ENCODE data around the gene EFCAB8. TPM values are rescaled to one million over a fixed set of nuclear protein-coding genes. Genes with fewer than 3 reads are reported as not detected.

The EFCAB8 gene
- total and polyA plus RNA-seq, 4 donors = 0.25 TPM; not detected in 3

DNA sequence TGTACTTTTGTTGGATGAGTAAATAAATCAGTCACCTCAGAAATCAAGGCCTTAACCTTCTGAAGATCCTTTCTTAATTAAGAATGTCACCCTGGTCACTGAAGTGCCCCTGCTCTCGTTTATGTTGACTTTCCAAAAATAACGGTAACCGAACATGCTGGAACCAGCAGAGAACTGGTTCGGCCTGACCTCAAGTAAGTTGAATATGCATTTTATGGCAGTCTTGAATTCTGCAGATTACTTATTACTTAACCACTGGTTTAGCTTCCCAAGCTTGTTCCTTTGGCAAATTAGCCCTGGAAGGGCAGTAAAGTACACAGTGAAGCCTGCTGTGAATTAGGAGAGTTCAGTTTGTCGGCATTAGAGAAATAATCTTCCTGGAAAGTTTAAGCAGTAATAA, 26.7 kb upstream of the EFCAB8 start:
- H3K27ac ChIP-seq (ENCODE audit: low read depth in 1 of 2, low read length in 2 of 2) = no peak overlapping the region
- H3K4me3 ChIP-seq (ENCODE audit: low read depth in 1 of 3, low read length in 3 of 3) = no peak overlapping the region
- peaks cover 7 to 30% (median 16%) of the 10 kb centered on the region in 4 donors for H3K36me3 ChIP-seq (ENCODE audit: control insufficient read depth in 4 of 4, insufficient read depth in 3 of 4, low read depth in 1 of 4, low read length in 3 of 4)
- H3K9ac ChIP-seq (ENCODE audit: low read depth in 1 of 2, low read length in 2 of 2) = no peak overlapping the region
- DNase-seq (ENCODE audit: low spot score) = no peak
- TF ChIP-seq, protein P1, sequence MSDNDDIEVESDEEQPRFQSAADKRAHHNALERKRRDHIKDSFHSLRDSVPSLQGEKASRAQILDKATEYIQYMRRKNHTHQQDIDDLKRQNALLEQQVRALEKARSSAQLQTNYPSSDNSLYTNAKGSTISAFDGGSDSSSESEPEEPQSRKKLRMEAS (IDR thresholded peaks at IDR 0.05) = no peak
- TF ChIP-seq, protein P2, sequence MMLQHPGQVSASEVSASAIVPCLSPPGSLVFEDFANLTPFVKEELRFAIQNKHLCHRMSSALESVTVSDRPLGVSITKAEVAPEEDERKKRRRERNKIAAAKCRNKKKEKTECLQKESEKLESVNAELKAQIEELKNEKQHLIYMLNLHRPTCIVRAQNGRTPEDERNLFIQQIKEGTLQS (IDR thresholded peaks at IDR 0.05) = no peak
- TF ChIP-seq RAD21 (IDR thresholded peaks at IDR 0.05) (no peak), FOXA1 (IDR thresholded peaks at IDR 0.05) (no peak), YY1 (IDR thresholded peaks at IDR 0.05) (no peak), FOXA2 (IDR thresholded peaks at IDR 0.05) (no peak), JUND (IDR thresholded peaks at IDR 0.05) (no peak), NR2F2 (IDR thresholded peaks at IDR 0.05) (no peak), HNF4G (IDR thresholded peaks at IDR 0.05) (no peak), GABPA (IDR thresholded peaks at IDR 0.05 in 1 of 2, conservative IDR thresholded peaks at IDR 0.05 in 1 of 2) (no peak)
- TF ChIP-seq, protein P3, sequence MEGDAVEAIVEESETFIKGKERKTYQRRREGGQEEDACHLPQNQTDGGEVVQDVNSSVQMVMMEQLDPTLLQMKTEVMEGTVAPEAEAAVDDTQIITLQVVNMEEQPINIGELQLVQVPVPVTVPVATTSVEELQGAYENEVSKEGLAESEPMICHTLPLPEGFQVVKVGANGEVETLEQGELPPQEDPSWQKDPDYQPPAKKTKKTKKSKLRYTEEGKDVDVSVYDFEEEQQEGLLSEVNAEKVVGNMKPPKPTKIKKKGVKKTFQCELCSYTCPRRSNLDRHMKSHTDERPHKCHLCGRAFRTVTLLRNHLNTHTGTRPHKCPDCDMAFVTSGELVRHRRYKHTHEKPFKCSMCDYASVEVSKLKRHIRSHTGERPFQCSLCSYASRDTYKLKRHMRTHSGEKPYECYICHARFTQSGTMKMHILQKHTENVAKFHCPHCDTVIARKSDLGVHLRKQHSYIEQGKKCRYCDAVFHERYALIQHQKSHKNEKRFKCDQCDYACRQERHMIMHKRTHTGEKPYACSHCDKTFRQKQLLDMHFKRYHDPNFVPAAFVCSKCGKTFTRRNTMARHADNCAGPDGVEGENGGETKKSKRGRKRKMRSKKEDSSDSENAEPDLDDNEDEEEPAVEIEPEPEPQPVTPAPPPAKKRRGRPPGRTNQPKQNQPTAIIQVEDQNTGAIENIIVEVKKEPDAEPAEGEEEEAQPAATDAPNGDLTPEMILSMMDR (IDR thresholded peaks at IDR 0.05; ENCODE audit: low read depth, low read length, missing input control) = no peak
- TF ChIP-seq, protein P4, sequence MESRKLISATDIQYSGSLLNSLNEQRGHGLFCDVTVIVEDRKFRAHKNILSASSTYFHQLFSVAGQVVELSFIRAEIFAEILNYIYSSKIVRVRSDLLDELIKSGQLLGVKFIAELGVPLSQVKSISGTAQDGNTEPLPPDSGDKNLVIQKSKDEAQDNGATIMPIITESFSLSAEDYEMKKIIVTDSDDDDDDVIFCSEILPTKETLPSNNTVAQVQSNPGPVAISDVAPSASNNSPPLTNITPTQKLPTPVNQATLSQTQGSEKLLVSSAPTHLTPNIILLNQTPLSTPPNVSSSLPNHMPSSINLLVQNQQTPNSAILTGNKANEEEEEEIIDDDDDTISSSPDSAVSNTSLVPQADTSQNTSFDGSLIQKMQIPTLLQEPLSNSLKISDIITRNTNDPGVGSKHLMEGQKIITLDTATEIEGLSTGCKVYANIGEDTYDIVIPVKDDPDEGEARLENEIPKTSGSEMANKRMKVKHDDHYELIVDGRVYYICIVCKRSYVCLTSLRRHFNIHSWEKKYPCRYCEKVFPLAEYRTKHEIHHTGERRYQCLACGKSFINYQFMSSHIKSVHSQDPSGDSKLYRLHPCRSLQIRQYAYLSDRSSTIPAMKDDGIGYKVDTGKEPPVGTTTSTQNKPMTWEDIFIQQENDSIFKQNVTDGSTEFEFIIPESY (IDR thresholded peaks at IDR 0.05) = no peak
- 86% methylated on average over 5 of the region's 5 CpGs for WGBS
- H3K4me1 ChIP-seq (ENCODE audit: control insufficient read depth in 4 of 4, insufficient read depth in 4 of 4, low read length in 3 of 4) = no peaks in the 10 kb centered on the region
- H3K27me3 ChIP-seq (ENCODE audit: control insufficient read depth in 4 of 4, insufficient read depth in 4 of 4, low read length in 3 of 4) = no peaks in the 10 kb centered on the region
- H3K9me3 ChIP-seq (ENCODE audit: control insufficient read depth in 4 of 4, low read length in 3 of 4) = no peaks in the 10 kb centered on the region

DNA sequence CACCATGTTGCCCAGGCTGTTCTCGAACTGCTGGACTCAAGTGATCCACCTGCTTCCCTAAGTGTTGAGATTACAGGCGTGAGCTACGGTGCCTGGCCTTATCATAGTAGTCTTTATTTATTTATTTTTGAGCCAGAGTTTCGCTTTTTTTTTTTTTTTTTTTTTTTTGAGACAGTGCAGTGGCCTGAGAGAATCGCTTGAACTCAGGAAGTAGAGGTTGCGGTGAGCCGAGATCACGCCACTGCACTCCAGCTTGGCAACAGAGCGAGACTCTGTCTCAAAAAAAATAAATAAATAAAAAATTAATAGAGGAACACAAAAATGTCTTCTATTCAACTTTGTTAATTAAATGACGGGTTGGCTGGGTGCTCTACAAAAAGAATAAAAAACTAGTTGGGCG, 26.1 kb upstream of the EFCAB8 start:
- 70% methylated on average over 11 of the region's 11 CpGs for WGBS
- DNase-seq (ENCODE audit: low spot score) = no peak
- Histone ChIP-seq H3K27me3 (ENCODE audit: control insufficient read depth in 4 of 4, insufficient read depth in 4 of 4, low read length in 3 of 4) (no peaks in the 10 kb centered on the region), H3K4me3 (ENCODE audit: low read depth in 1 of 3, low read length in 3 of 3) (no peak overlapping the region), H3K27ac (ENCODE audit: low read depth in 1 of 2, low read length in 2 of 2) (no peak overlapping the region), H3K9me3 (ENCODE audit: control insufficient read depth in 4 of 4, low read length in 3 of 4) (no peaks in the 10 kb centered on the region), H3K36me3 (ENCODE audit: control insufficient read depth in 4 of 4, insufficient read depth in 3 of 4, low read depth in 1 of 4, low read length in 3 of 4) (peaks cover 10 to 34% (median 19%) of the 10 kb centered on the region in 4 donors), H3K4me1 (ENCODE audit: control insufficient read depth in 4 of 4, insufficient read depth in 4 of 4, low read length in 3 of 4) (no peaks in the 10 kb centered on the region), H3K9ac (ENCODE audit: low read depth in 1 of 2, low read length in 2 of 2) (no peak overlapping the region)
- TF ChIP-seq GABPA (IDR thresholded peaks at IDR 0.05 in 1 of 2, conservative IDR thresholded peaks at IDR 0.05 in 1 of 2) (no peak), HNF4G (IDR thresholded peaks at IDR 0.05) (no peak), YY1 (IDR thresholded peaks at IDR 0.05) (no peak), FOXA2 (IDR thresholded peaks at IDR 0.05) (no peak), JUND (IDR thresholded peaks at IDR 0.05) (no peak), SP1 (IDR thresholded peaks at IDR 0.05) (no peak), RAD21 (IDR thresholded peaks at IDR 0.05) (no peak), FOXA1 (IDR thresholded peaks at IDR 0.05) (no peak), EGR1 (IDR thresholded peaks at IDR 0.05; ENCODE audit: low read depth in 2 of 2) (no peak), TAF1 (conservative IDR thresholded peaks at IDR 0.05) (no peak), RXRA (IDR thresholded peaks at IDR 0.05) (no peak), HNF4A (conservative IDR thresholded peaks at IDR 0.05) (no peak), NR2F2 (IDR thresholded peaks at IDR 0.05) (no peak)
- TF ChIP-seq, protein P4 (IDR thresholded peaks at IDR 0.05) = no peak
- TF ChIP-seq, protein P5, sequence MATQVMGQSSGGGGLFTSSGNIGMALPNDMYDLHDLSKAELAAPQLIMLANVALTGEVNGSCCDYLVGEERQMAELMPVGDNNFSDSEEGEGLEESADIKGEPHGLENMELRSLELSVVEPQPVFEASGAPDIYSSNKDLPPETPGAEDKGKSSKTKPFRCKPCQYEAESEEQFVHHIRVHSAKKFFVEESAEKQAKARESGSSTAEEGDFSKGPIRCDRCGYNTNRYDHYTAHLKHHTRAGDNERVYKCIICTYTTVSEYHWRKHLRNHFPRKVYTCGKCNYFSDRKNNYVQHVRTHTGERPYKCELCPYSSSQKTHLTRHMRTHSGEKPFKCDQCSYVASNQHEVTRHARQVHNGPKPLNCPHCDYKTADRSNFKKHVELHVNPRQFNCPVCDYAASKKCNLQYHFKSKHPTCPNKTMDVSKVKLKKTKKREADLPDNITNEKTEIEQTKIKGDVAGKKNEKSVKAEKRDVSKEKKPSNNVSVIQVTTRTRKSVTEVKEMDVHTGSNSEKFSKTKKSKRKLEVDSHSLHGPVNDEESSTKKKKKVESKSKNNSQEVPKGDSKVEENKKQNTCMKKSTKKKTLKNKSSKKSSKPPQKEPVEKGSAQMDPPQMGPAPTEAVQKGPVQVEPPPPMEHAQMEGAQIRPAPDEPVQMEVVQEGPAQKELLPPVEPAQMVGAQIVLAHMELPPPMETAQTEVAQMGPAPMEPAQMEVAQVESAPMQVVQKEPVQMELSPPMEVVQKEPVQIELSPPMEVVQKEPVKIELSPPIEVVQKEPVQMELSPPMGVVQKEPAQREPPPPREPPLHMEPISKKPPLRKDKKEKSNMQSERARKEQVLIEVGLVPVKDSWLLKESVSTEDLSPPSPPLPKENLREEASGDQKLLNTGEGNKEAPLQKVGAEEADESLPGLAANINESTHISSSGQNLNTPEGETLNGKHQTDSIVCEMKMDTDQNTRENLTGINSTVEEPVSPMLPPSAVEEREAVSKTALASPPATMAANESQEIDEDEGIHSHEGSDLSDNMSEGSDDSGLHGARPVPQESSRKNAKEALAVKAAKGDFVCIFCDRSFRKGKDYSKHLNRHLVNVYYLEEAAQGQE (IDR thresholded peaks at IDR 0.05) = no peak
- TF ChIP-seq, protein P2 (IDR thresholded peaks at IDR 0.05) = no peak
- TF ChIP-seq, protein P3 (IDR thresholded peaks at IDR 0.05; ENCODE audit: low read depth, low read length, missing input control) = no peak
- TF ChIP-seq, protein P1 (IDR thresholded peaks at IDR 0.05) = no peak

Measured in liver (tissue), 9 donors.